WI38 (cell line): Measurements from ENCODE around the gene ZC3H18.

Experiments
- H3K4me3 ChIP-seq: 2 replicates; pipeline ENCODE4 v1.5.1; 2011; ENCODE audit warnings: low read depth, mild to moderate bottlenecking, control low read depth, low read length
- CTCF ChIP-seq: IDR thresholded peaks from 2 replicates; pipeline ENCODE4 v1.5.1; 2012; ENCODE audit warnings: low read depth, mild to moderate bottlenecking, control low read depth, low read length

ZC3H18 gene

DNA sequence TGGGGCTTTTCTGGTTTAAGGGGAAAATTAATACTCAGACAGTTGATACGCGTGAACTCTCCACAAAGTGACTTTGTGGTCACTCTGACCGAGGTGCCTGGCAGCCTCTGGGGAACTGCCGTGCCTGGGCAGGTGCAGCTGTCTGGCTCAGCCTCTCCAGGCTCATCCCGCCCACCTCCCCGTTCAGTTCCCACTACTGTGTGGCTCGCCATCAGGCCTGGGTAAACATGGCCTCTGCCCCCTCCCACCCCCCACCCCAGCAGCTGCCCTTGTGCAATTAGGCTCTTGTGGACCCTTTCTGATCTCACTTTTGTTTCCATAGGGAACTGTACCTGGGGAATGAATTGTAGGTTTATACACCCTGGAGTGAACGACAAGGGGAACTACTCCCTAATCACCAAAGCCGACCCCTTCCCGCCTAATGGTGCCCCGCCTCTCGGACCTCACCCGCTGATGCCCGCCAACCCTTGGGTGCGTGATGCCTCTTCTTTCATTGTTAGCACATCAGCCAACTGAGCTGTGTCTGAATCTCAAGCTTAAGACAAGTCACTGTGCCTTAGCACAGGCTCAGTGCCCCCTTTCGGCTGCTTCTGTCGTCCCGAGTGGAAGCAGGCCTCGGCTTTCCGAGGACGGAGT lies 27.8 kb downstream of the ZC3H18 start:
- H3K4me3 ChIP-seq = no peak overlapping the region
- no peak for TF ChIP-seq CTCF

DNA sequence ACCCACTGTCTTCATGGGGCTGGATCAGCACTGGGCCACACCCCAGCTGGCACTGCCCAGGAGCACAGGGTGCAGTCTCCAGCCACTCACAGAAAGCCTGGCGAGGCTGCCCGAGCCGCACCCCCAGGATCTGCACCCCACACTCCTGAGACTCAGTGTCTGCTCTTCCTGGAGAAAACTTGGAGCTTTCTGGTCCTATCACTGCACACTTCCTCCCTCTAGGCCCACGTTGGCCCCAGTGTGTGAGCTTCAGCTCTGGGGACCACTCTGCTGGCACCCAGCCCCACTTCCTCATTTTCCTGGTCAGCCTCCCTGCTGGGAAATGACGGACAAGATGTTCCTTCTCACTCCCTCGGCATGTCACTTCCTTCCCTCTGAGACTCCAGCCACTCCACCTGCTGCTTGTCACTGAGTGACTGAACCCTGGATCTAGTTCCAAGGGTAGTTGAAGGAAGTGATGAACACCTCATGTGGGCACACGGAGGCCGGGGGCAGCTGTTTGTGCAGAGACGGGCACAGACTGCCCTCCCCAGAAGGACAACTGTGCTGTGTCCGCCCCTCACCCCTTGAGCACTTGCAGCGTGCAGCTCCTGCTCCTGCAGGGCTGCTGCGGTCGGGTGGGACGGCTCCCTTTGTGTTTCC lies 29.0 kb downstream of the ZC3H18 start:
- no peak overlapping the region for H3K4me3 ChIP-seq
- no peak for TF ChIP-seq CTCF

GRCh38 chr16:88599825-88600538 lies 29.8 kb downstream of the ZC3H18 start:
- TF ChIP-seq CTCF = no peak
- no peak overlapping the region for H3K4me3 ChIP-seq

DNA sequence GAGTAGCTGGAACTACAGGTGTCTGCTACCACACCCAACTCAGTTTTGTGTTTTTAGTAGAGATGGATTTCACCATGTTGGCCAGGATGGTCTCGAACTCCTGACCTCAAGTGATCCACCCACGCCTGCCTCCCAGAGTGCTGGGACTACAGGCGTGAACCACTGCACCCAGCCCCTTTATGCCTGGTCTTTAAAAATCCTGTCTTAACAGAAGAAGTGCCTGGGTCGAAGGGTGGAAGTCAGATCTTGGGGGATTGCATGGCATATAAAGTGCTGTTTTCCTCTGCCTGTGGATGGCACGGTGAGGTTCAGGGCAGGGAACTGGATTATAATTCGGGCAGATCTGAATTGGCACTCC lies 30.3 kb downstream of the ZC3H18 start:
- no peak for TF ChIP-seq CTCF
- H3K4me3 ChIP-seq = no peak overlapping the region

GRCh38 chr16:88601313-88602036 lies 31.3 kb downstream of the ZC3H18 start:
- no peak for TF ChIP-seq CTCF
- H3K4me3 ChIP-seq = no peak overlapping the region

GRCh38 chr16:88602091-88602490 lies 31.9 kb downstream of the ZC3H18 start:
- H3K4me3 ChIP-seq = no peak overlapping the region
- TF ChIP-seq CTCF = no peak
